ENCODE results near the gene TRIM7.
"Not testable (repeated sequence)": the region's sequence is repeated elsewhere in the genome, so short reads cannot be mapped to it uniquely, and the experiment has no call there.

The TRIM7 gene

GRCh38 chr5:181192337-181193046, 12.5 kb downstream of the TRIM7 start:
- DNase-seq (no peak), ATAC-seq (no peak)

- ATAC-seq = peak; percentile 60
- DNase-seq = peak; percentile 95
Observed at GRCh38 chr5:181191526-181192336, 13.3 kb downstream of the TRIM7 start.

GRCh38 chr5:181190711-181191525, 14.1 kb downstream of the TRIM7 start:
- DNase-seq = peak; percentile 60
- peak; percentile 0 for ATAC-seq

GRCh38 chr5:181189962-181190710, 14.9 kb downstream of the TRIM7 start:
- ATAC-seq (no peak), DNase-seq (peak; percentile 48)

GRCh38 chr5:181189363-181189961, 15.5 kb downstream of the TRIM7 start:
- peak; percentile 70 for DNase-seq
- ATAC-seq = peak; percentile 13

- ATAC-seq = peak; percentile 4
- peak; percentile 82 for DNase-seq
Observed at GRCh38 chr5:181188700-181189362, 16.2 kb downstream of the TRIM7 start.

GRCh38 chr5:181187500-181188213, 17.3 kb downstream of the TRIM7 start:
- DNase-seq (peak; percentile 80), ATAC-seq (peak; percentile 3)

GRCh38 chr5:181186986-181187499, 18.0 kb downstream of the TRIM7 start:
- DNase-seq = no peak
- ATAC-seq = no peak

- no peak for ATAC-seq
Observed at GRCh38 chr5:181186022-181186421, 19.0 kb downstream of the TRIM7 start.

GRCh38 chr5:181185560-181185959, 19.4 kb downstream of the TRIM7 start:
- ATAC-seq = no peak
- no peak for DNase-seq

More at GRCh38 chr5:181186022-181186421, 19.0 kb downstream of the TRIM7 start:
- no peak for DNase-seq

- DNase-seq (no peak), ATAC-seq (no peak)
Observed at GRCh38 chr5:181184845-181185216, 20.2 kb downstream of the TRIM7 start.

- ATAC-seq (no peak), DNase-seq (no peak)
Observed at GRCh38 chr5:181182651-181183050, 22.3 kb downstream of the TRIM7 start.

- DNase-seq (peak; percentile 65), ATAC-seq (peak; percentile 77)
Observed at GRCh38 chr5:181181650-181182565, 23.1 kb downstream of the TRIM7 start.

GRCh38 chr5:181177559-181177958, 27.4 kb downstream of the TRIM7 start:
- not testable (repeated sequence) for ATAC-seq, DNase-seq

- ATAC-seq (no peak), DNase-seq (no peak)
Observed at GRCh38 chr5:181176254-181176952, 28.6 kb downstream of the TRIM7 start.

GRCh38 chr5:181173420-181174342, 31.3 kb downstream of the TRIM7 start:
- ATAC-seq = peak; percentile 79
- peak; percentile 75 for DNase-seq

- peak; percentile 11 for ATAC-seq
- DNase-seq = no peak
Observed at GRCh38 chr5:181173027-181173419, 32.0 kb downstream of the TRIM7 start.
